GM12875 (cell line): ENCODE results near the gene POP5.

ENCODE experiments used
- H3K4me3 ChIP-seq: one replicate; pipeline ENCODE4 v1.5.1; 2011; ENCODE audit warnings: low read depth, low read length, control low read depth
- CTCF ChIP-seq: IDR thresholded peaks from 2 replicates; pipeline ENCODE4 v1.5.1; 2011; ENCODE audit warnings: low read depth, mild to moderate bottlenecking, control low read depth, inconsistent platforms, low read length, moderate library complexity, borderline replicate concordance; ENCODE audit not compliant: insufficient read depth

Gene POP5

GRCh38 chr12:120592121-120593049, 11.2 kb upstream of the POP5 start:
- no peak overlapping the region for H3K4me3 ChIP-seq

GRCh38 chr12:120590741-120591407, 9.7 kb upstream of the POP5 start:
- no peak overlapping the region for H3K4me3 ChIP-seq
- no peak for TF ChIP-seq CTCF

More at GRCh38 chr12:120592121-120593049, 11.2 kb upstream of the POP5 start:
- no peak for TF ChIP-seq CTCF

GRCh38 chr12:120588948-120589930, 8.0 kb upstream of the POP5 start:
- H3K4me3 ChIP-seq, result no peak overlapping the region
- TF ChIP-seq CTCF, result no peak

- H3K4me3 ChIP-seq, result no peak overlapping the region
- no peak for TF ChIP-seq CTCF
Measured at GRCh38 chr12:120588371-120588770, 7.2 kb upstream of the POP5 start.

- TF ChIP-seq CTCF, result no peak
- no peak overlapping the region for H3K4me3 ChIP-seq
Measured at GRCh38 chr12:120586860-120587259, 5.7 kb upstream of the POP5 start.

GRCh38 chr12:120586206-120586605, 5.0 kb upstream of the POP5 start:
- H3K4me3 ChIP-seq, result no peak overlapping the region
- TF ChIP-seq CTCF, result no peak
